H9 (cell line): ENCODE results near the gene KRCC1. TPM values are rescaled to one million over a fixed set of nuclear protein-coding genes. Genes with fewer than 3 reads are reported as not detected.

ENCODE experiments used
- DNase-seq: peaks from one replicate; pipeline ENCODE4 v3.0.0-alpha.2; 2017
- H2AFZ ChIP-seq: one replicate; pipeline ENCODE4 v1.6.1; 2013; ENCODE audit warnings: mild to moderate bottlenecking, low read length, control low read depth, moderate library complexity
- H2AK5ac ChIP-seq: 2 replicates; pipeline ENCODE4 v1.6.1; 2013; ENCODE audit warnings: low read length, control low read depth, mixed read lengths; ENCODE audit not compliant: insufficient read length
- H2BK120ac ChIP-seq: one replicate; pipeline ENCODE4 v1.6.1; 2013; ENCODE audit warnings: low read depth, mild to moderate bottlenecking, low read length, control low read depth, inconsistent platforms; ENCODE audit not compliant: poor library complexity, severe bottlenecking
- H2BK12ac ChIP-seq: 2 replicates; pipeline ENCODE4 v1.6.1; 2013; ENCODE audit warnings: low read length, control low read depth, mixed read lengths, low read depth; ENCODE audit not compliant: insufficient read length
- H2BK15ac ChIP-seq: 2 replicates; pipeline ENCODE4 v1.6.1; 2013; ENCODE audit warnings: low read depth, low read length, control low read depth
- H2BK20ac ChIP-seq: one replicate; pipeline ENCODE4 v1.6.1; 2013; ENCODE audit warnings: low read depth, mild to moderate bottlenecking, low read length, control low read depth, inconsistent platforms; ENCODE audit not compliant: poor library complexity, severe bottlenecking
- H2BK5ac ChIP-seq: 2 replicates; pipeline ENCODE4 v1.6.1; 2013; ENCODE audit warnings: low read length, control low read depth, mixed read lengths; ENCODE audit not compliant: insufficient read length
- H3K14ac ChIP-seq: 2 replicates; pipeline ENCODE4 v1.6.1; 2013; ENCODE audit warnings: low read length, control low read depth; ENCODE audit not compliant: insufficient read depth
- H3K18ac ChIP-seq: 2 replicates; pipeline ENCODE4 v1.6.1; 2013; ENCODE audit warnings: low read depth, mild to moderate bottlenecking, mixed read lengths, low read length, control low read depth; ENCODE audit not compliant: insufficient read length
- H3K23ac ChIP-seq: 2 replicates; pipeline ENCODE4 v1.6.1; 2013; ENCODE audit warnings: low read length, control low read depth, mixed read lengths, low read depth; ENCODE audit not compliant: insufficient read length
- H3K23me2 ChIP-seq: 2 replicates; pipeline ENCODE4 v1.6.1; 2013; ENCODE audit warnings: low read depth, mild to moderate bottlenecking, mixed read lengths, low read length, control low read depth; ENCODE audit not compliant: insufficient read length, poor library complexity, severe bottlenecking
- H3K27ac ChIP-seq: 2 replicates; pipeline ENCODE4 v1.5.1; 2013; ENCODE audit warnings: low read length, control low read depth, mixed read lengths, low read depth; ENCODE audit not compliant: insufficient read length
- H3K27me3 ChIP-seq: 2 replicates; pipeline ENCODE4 v1.6.1; 2013; ENCODE audit warnings: low read length, control low read depth, inconsistent platforms; ENCODE audit not compliant: insufficient read depth
- H3K4ac ChIP-seq: 2 replicates; pipeline ENCODE4 v1.6.1; 2013; ENCODE audit warnings: low read depth, mild to moderate bottlenecking, control low read depth, inconsistent platforms, low read length, moderate library complexity
- H3K4me1 ChIP-seq: 2 replicates; pipeline ENCODE4 v1.6.1; 2013; ENCODE audit warnings: low read length, control low read depth, inconsistent platforms; ENCODE audit not compliant: insufficient read depth
- H3K4me2 ChIP-seq: 2 replicates; pipeline ENCODE4 v1.6.1; 2013; ENCODE audit warnings: low read length, control low read depth, mixed read lengths; ENCODE audit not compliant: insufficient read length, insufficient read depth
- H3K56ac ChIP-seq: 2 replicates; pipeline ENCODE4 v1.6.1; 2013; ENCODE audit warnings: low read depth, mild to moderate bottlenecking, mixed read lengths, low read length, control low read depth; ENCODE audit not compliant: insufficient read length
- H3K79me1 ChIP-seq: 2 replicates; pipeline ENCODE4 v1.6.1; 2013; ENCODE audit warnings: low read depth, mild to moderate bottlenecking, moderate library complexity, low read length, control low read depth, inconsistent platforms; ENCODE audit not compliant: insufficient read depth, poor library complexity, severe bottlenecking
- H3K79me2 ChIP-seq: 2 replicates; pipeline ENCODE4 v1.6.1; 2013; ENCODE audit warnings: low read length, control low read depth, inconsistent platforms; ENCODE audit not compliant: insufficient read depth
- H3K9ac ChIP-seq: 2 replicates; pipeline ENCODE4 v1.6.1; 2013; ENCODE audit warnings: low read length, control low read depth, mixed read lengths; ENCODE audit not compliant: insufficient read length; ENCODE audit errors: extremely low read depth
- H3K9me3 ChIP-seq: one replicate; pipeline ENCODE4 v1.6.1; 2013; ENCODE audit warnings: low read depth, low read length, inconsistent platforms; ENCODE audit not compliant: control insufficient read depth
- H3T11ph ChIP-seq: one replicate; pipeline ENCODE4 v1.6.1; 2013; ENCODE audit warnings: mild to moderate bottlenecking, low read length, control low read depth, inconsistent platforms
- H4K20me1 ChIP-seq: one replicate; pipeline ENCODE4 v1.6.1; 2013; ENCODE audit not compliant: control insufficient read depth, insufficient read length, insufficient read depth
- H4K5ac ChIP-seq: 2 replicates; pipeline ENCODE4 v1.6.1; 2013; ENCODE audit warnings: low read depth, mild to moderate bottlenecking, mixed read lengths, low read length, control low read depth; ENCODE audit not compliant: insufficient read length
- H4K8ac ChIP-seq: replicated peaks from 2 replicates; pipeline ENCODE4 v1.6.1; 2013; ENCODE audit warnings: low read length, control low read depth, mixed read lengths, low read depth; ENCODE audit not compliant: insufficient read length
- H4K91ac ChIP-seq: 2 replicates; pipeline ENCODE4 v1.6.1; 2013; ENCODE audit warnings: low read depth, mild to moderate bottlenecking, moderate library complexity, mixed read lengths, low read length, control low read depth; ENCODE audit not compliant: insufficient read length
- H3K27ac Mint-ChIP-seq, 3 experiments: 2 replicates in 2 of 3; 3 replicates in 1 of 3; pipeline ENCODE4 v1.8.0; 2020 to 2021; ENCODE audit warnings: mixed read lengths in 3 of 3, mild to moderate bottlenecking in 1 of 3, moderate library complexity in 1 of 3
- H3K27me3 Mint-ChIP-seq: 2 replicates; pipeline ENCODE4 v1.8.0; 2021; ENCODE audit warnings: low read depth, mild to moderate bottlenecking, moderate library complexity, mixed read lengths
- H3K36me3 Mint-ChIP-seq, 3 experiments: 2 replicates in 2 of 3; 3 replicates in 1 of 3; pipeline ENCODE4 v1.8.0; 2020 to 2021; ENCODE audit warnings: low read depth in 3 of 3, mixed read lengths in 3 of 3; ENCODE audit not compliant: insufficient read depth in 1 of 3
- H3K4me1 Mint-ChIP-seq, 2 experiments: 2 replicates each; pipeline ENCODE4 v1.8.0; 2020; ENCODE audit warnings: mixed read lengths in 2 of 2
- H3K4me3 Mint-ChIP-seq, 2 experiments: 2 replicates in 1 of 2; 3 replicates in 1 of 2; pipeline ENCODE4 v1.8.0; 2020 to 2021; ENCODE audit warnings: mild to moderate bottlenecking in 2 of 2, mixed read lengths in 2 of 2, moderate library complexity in 1 of 2
- H3K9me3 Mint-ChIP-seq, 2 experiments: 2 replicates in 1 of 2; 3 replicates in 1 of 2; pipeline ENCODE4 v1.8.0; 2020; ENCODE audit warnings: mild to moderate bottlenecking in 2 of 2, mixed read lengths in 2 of 2, moderate library complexity in 1 of 2
- CTCF ChIP-seq: fragments of 200-600 bp; sonication (generic); conservative IDR thresholded peaks from 3 replicates; pipeline ENCODE4 v1.8.0; 2021; ENCODE audit warnings: antibody characterized with exemption, mild to moderate bottlenecking
- total RNA-seq: library from RNA; stranded (reverse); gene quantifications from 2 replicates; pipeline ENCODE4 v1.2.1, GENCODE V29; 2021

KRCC1 gene
- total RNA-seq, 1 experiment from 2014 or later = 8.2 TPM

GRCh38 chr2:88098558-88098900 lies 42.9 kb upstream of the KRCC1 start:
- Histone ChIP-seq H3K27ac (no peak overlapping the region), H3K27me3 (no peaks in the 10 kb centered on the region), H4K8ac (no peak overlapping the region), H3K9me3 (no peaks in the 10 kb centered on the region), H3K4me2 (no peak overlapping the region), H2BK20ac (no peak overlapping the region), H3K4me1 (no peaks in the 10 kb centered on the region; the same call in 1 of the 2 replicates), H2AK5ac (no peak overlapping the region), H3K56ac (no peak overlapping the region), H3K14ac (no peak overlapping the region), H2BK12ac (no peak overlapping the region), H3K9ac (no peak overlapping the region), H3K79me2 (no peaks in the 10 kb centered on the region), H2BK120ac (no peak overlapping the region), H3K18ac (no peak overlapping the region), H3K79me1 (no peaks in the 10 kb centered on the region), H4K20me1 (no peaks in the 10 kb centered on the region), H3K4ac (no peak overlapping the region), H3T11ph (no peak overlapping the region), H4K5ac (no peak overlapping the region), H2BK15ac (no peak overlapping the region), H2BK5ac (no peak overlapping the region), H2AFZ (no peak overlapping the region), H3K23ac (no peak overlapping the region), H3K23me2 (no peaks in the 10 kb centered on the region), H4K91ac (no peak overlapping the region)
- no peaks in the 10 kb centered on the region for H3K9me3 Mint-ChIP-seq
- no peaks in the 10 kb centered on the region for H3K36me3 Mint-ChIP-seq
- no peak overlapping the region for H3K27ac Mint-ChIP-seq
- H3K27me3 Mint-ChIP-seq = no peaks in the 10 kb centered on the region; the same call in 1 of the 2 replicates
- no peak for DNase-seq
- no peak overlapping the region for H3K4me3 Mint-ChIP-seq
- no peak for TF ChIP-seq CTCF
- H3K4me1 Mint-ChIP-seq = peaks cover 28 to 47% of the 10 kb centered on the region in 2 experiments
